HL-60 (cell line): Measurements from ENCODE around the gene CCNI2.

Experiments used
- DNase-seq, 2 experiments: peaks; one replicate each; pipeline ENCODE4 v3.0.0-alpha.2; 2010 to 2020; ENCODE audit warnings: low read depth in 1 of 2, low spot score in 1 of 2
- H3K27ac ChIP-seq: fragments of 250-450 bp; sonication (Bioruptor Pico); replicated peaks from 2 replicates; pipeline ENCODE4 v1.5.1; 2020; ENCODE audit warnings: mild to moderate bottlenecking, moderate library complexity
- H3K27me3 ChIP-seq: fragments of 250-450 bp; sonication (Bioruptor Pico); 2 replicates; pipeline ENCODE4 v1.5.1; 2021; ENCODE audit warnings: mild to moderate bottlenecking, moderate library complexity; ENCODE audit not compliant: insufficient read depth, poor library complexity, severe bottlenecking
- H3K4me3 ChIP-seq: replicated peaks from 2 replicates; pipeline ENCODE4 v1.5.1; 2011; ENCODE audit warnings: mild to moderate bottlenecking, control low read depth, low read length; ENCODE audit not compliant: insufficient read depth
- CTCF ChIP-seq: IDR thresholded peaks from one replicate; pipeline ENCODE4 v1.5.1; 2011; ENCODE audit warnings: low read length, control low read depth, inconsistent platforms; ENCODE audit not compliant: insufficient read depth
- GABPA ChIP-seq: IDR thresholded peaks from 2 replicates; pipeline ENCODE4 v1.6.1; 2012; ENCODE audit warnings: low read depth
- POLR2AphosphoS5 ChIP-seq: IDR thresholded peaks from 2 replicates; pipeline ENCODE4 v1.6.1; 2012; ENCODE audit warnings: low read depth
- SPI1 ChIP-seq: IDR thresholded peaks from 2 replicates; pipeline ENCODE4 v1.6.1; 2012; ENCODE audit warnings: low read depth, mild to moderate bottlenecking, borderline replicate concordance
- TF ChIP-seq, protein P1 (sequence below): IDR thresholded peaks from 2 replicates; pipeline ENCODE4 v1.6.1; 2012; ENCODE audit warnings: low read depth; ENCODE audit not compliant: insufficient replicate concordance

Gene CCNI2

GRCh38 chr5:132775476-132775961, 28.3 kb downstream of the CCNI2 start:
- TF ChIP-seq POLR2AphosphoS5, result no peak
- TF ChIP-seq SPI1, result no peak
- TF ChIP-seq, protein P1, sequence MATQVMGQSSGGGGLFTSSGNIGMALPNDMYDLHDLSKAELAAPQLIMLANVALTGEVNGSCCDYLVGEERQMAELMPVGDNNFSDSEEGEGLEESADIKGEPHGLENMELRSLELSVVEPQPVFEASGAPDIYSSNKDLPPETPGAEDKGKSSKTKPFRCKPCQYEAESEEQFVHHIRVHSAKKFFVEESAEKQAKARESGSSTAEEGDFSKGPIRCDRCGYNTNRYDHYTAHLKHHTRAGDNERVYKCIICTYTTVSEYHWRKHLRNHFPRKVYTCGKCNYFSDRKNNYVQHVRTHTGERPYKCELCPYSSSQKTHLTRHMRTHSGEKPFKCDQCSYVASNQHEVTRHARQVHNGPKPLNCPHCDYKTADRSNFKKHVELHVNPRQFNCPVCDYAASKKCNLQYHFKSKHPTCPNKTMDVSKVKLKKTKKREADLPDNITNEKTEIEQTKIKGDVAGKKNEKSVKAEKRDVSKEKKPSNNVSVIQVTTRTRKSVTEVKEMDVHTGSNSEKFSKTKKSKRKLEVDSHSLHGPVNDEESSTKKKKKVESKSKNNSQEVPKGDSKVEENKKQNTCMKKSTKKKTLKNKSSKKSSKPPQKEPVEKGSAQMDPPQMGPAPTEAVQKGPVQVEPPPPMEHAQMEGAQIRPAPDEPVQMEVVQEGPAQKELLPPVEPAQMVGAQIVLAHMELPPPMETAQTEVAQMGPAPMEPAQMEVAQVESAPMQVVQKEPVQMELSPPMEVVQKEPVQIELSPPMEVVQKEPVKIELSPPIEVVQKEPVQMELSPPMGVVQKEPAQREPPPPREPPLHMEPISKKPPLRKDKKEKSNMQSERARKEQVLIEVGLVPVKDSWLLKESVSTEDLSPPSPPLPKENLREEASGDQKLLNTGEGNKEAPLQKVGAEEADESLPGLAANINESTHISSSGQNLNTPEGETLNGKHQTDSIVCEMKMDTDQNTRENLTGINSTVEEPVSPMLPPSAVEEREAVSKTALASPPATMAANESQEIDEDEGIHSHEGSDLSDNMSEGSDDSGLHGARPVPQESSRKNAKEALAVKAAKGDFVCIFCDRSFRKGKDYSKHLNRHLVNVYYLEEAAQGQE, result no peak
- TF ChIP-seq GABPA, result no peak
- TF ChIP-seq CTCF, result no peak
- no peak for DNase-seq
- Histone ChIP-seq H3K27me3 (no peaks in the 10 kb centered on the region), H3K27ac (no peak overlapping the region), H3K4me3 (no peak overlapping the region)

DNA sequence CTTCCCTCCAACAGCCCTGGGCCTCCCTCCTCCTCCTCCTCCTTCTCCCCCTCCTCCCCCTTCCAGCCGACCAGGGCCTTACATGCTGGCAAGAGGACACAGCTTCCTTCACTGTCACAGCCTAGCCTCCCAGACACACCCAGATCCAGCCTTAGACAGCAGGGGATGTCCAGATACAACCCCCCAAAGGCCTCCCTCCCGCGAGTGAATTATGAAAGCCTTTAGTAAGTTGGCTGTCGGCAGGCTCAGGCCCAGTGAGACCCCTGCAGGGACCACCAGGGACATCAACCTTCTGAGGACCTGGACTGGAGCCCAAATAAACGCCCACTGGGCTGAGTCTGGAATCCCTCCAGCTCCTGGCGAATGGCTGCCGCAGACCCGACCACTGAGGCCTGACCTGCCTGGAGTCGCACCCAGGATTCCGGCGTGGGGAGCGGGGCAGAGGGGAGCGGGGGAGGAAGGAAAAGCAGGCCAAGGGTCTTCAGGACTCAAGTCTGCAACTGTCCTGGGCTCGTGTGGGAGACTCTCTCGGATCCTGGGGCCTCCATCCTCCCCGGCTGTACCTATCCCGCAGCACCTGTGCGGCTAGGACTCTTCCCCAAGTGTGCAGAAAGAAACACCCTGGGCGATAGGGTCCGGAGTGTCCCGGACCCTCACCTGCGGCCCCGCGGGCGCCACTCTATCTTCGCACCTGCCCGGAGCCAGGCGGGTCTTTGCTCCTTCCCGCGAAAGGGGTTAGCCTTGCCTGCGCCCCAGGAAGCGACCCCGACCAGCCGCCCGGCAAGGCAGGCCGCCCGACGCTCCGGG, 29.1 kb downstream of the CCNI2 start:
- Histone ChIP-seq H3K27me3 (no peaks in the 10 kb centered on the region), H3K27ac (no peak overlapping the region), H3K4me3 (peak overlapping the region; percentile 55)
- DNase-seq, result no peak
- TF ChIP-seq CTCF (no peak), SPI1 (no peak), POLR2AphosphoS5 (no peak), GABPA (no peak)
- TF ChIP-seq, protein P1, result no peak

DNA sequence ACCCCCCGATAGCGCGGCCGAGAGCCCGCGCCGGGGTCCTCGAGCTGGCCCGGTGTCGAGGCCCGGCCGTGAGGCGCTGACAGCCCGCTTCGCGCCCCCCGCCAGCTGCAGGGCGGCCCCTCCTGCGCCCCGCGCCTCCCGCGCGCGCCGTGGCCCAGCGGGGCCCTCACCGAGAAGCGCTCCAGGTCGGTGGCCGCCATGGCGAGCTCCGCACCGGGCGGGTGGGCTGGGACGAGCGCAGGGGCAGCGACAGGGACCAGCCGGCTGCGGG, 29.6 kb downstream of the CCNI2 start:
- DNase-seq, result no peak
- TF ChIP-seq CTCF (no peak), SPI1 (no peak), POLR2AphosphoS5 (no peak), GABPA (no peak)
- TF ChIP-seq, protein P1, result no peak
- Histone ChIP-seq H3K27ac (no peak overlapping the region), H3K4me3 (peak overlapping the region; percentile 55), H3K27me3 (no peaks in the 10 kb centered on the region)
